BE2C (cell line): ENCODE results near the gene LLGL2.

Source experiments
- DNase-seq: peaks from one replicate; pipeline ENCODE4 v3.0.0-alpha.2; 2020
- H3K27me3 ChIP-seq: fragments of 250-450 bp; sonication (Bioruptor Pico); 2 replicates; pipeline ENCODE4 v1.5.1; 2020; ENCODE audit warnings: mild to moderate bottlenecking
- H3K36me3 ChIP-seq: fragments of 250-450 bp; sonication (Bioruptor Pico); 2 replicates; pipeline ENCODE4 v1.5.1; 2020; ENCODE audit warnings: mild to moderate bottlenecking
- H3K4me1 ChIP-seq: fragments of 250-450 bp; sonication (Bioruptor Pico); 2 replicates; pipeline ENCODE4 v1.5.1; 2020
- H3K4me3 ChIP-seq: 2 replicates; pipeline ENCODE4 v1.5.1; 2011; ENCODE audit warnings: low read depth, low read length
- H3K9me3 ChIP-seq: fragments of 250-450 bp; sonication (Bioruptor Pico); 2 replicates; pipeline ENCODE4 v1.5.1; 2020
- TF ChIP-seq, protein P1 (sequence below): IDR thresholded peaks from 2 replicates; pipeline ENCODE4 v1.5.1; 2012; ENCODE audit warnings: mild to moderate bottlenecking, low read depth, low read length

LLGL2 gene

GRCh38 chr17:75612906-75613626 lies 87.6 kb downstream of the LLGL2 start:
- H3K9me3 ChIP-seq: no peaks in the 10 kb centered on the region
- TF ChIP-seq, protein P1, sequence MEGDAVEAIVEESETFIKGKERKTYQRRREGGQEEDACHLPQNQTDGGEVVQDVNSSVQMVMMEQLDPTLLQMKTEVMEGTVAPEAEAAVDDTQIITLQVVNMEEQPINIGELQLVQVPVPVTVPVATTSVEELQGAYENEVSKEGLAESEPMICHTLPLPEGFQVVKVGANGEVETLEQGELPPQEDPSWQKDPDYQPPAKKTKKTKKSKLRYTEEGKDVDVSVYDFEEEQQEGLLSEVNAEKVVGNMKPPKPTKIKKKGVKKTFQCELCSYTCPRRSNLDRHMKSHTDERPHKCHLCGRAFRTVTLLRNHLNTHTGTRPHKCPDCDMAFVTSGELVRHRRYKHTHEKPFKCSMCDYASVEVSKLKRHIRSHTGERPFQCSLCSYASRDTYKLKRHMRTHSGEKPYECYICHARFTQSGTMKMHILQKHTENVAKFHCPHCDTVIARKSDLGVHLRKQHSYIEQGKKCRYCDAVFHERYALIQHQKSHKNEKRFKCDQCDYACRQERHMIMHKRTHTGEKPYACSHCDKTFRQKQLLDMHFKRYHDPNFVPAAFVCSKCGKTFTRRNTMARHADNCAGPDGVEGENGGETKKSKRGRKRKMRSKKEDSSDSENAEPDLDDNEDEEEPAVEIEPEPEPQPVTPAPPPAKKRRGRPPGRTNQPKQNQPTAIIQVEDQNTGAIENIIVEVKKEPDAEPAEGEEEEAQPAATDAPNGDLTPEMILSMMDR: no peak
- H3K4me1 ChIP-seq: no peaks in the 10 kb centered on the region
- H3K4me3 ChIP-seq: no peak overlapping the region
- no peak for DNase-seq
- H3K36me3 ChIP-seq: no peaks in the 10 kb centered on the region
- H3K27me3 ChIP-seq: no peaks in the 10 kb centered on the region

DNA sequence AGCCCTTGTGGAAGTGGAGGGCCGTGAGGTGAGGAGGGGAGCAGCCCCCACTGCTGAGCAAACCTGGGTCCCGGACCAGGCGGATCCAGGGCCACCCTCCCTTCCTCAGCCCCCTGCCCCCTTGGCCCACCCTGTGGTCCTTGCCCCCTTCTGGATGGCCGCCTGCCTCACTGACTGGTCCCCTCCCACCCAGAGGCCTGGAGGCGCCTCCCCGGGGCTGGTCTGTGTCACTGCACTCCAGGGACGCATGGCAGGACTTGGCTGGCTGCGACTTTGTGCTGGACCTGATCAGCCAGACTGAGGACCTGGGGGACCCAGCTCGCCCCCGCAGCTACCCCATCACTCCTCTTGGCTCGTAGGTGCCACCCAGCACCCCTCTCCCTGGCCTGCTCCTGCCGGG lies 88.5 kb downstream of the LLGL2 start:
- Histone ChIP-seq H3K9me3 (no peaks in the 10 kb centered on the region), H3K36me3 (no peaks in the 10 kb centered on the region), H3K4me1 (no peaks in the 10 kb centered on the region), H3K27me3 (no peaks in the 10 kb centered on the region), H3K4me3 (no peak overlapping the region)
- peak; percentile 69 for DNase-seq
- TF ChIP-seq, protein P1: peak; percentile 40

- no peaks in the 10 kb centered on the region for H3K4me1 ChIP-seq
- DNase-seq: no peak
- no peak overlapping the region for H3K4me3 ChIP-seq
- no peaks in the 10 kb centered on the region for H3K9me3 ChIP-seq
- H3K27me3 ChIP-seq: no peaks in the 10 kb centered on the region
- TF ChIP-seq, protein P1: no peak
- no peaks in the 10 kb centered on the region for H3K36me3 ChIP-seq
Observed at GRCh38 chr17:75614556-75615270, 89.2 kb downstream of the LLGL2 start.

DNA sequence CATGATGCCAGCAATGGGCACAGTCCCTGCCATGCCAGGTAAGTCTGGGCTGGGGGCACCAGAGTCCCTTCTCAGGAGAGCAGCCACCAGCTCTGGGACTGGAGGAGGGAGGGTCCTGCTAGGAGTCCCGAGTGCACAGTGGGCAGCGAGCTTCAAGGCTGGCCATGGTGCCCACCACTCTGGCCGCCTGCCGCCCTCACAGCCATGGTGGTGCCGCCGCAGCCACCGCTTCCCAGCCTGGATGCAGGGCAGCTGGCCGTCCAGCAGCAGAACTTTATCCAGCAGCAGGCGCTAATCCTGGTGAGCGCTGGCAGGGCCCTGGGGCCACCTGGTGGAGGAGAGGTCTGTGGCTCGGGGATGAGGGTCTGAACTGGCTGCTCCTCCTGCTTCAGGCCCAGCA lies 89.8 kb downstream of the LLGL2 start:
- no peak overlapping the region for H3K4me3 ChIP-seq
- TF ChIP-seq, protein P1: peak; percentile 30; the same call in 1 of the 2 replicates
- no peaks in the 10 kb centered on the region for H3K36me3 ChIP-seq
- H3K4me1 ChIP-seq: no peaks in the 10 kb centered on the region
- H3K27me3 ChIP-seq: no peaks in the 10 kb centered on the region
- DNase-seq: peak; percentile 43
- H3K9me3 ChIP-seq: no peaks in the 10 kb centered on the region

GRCh38 chr17:75616521-75617122 lies 91.1 kb downstream of the LLGL2 start:
- DNase-seq: no peak
- Histone ChIP-seq H3K27me3 (no peaks in the 10 kb centered on the region), H3K4me1 (no peaks in the 10 kb centered on the region)

More at GRCh38 chr17:75616521-75617122, 91.1 kb downstream of the LLGL2 start:
- Histone ChIP-seq H3K9me3 (no peaks in the 10 kb centered on the region), H3K4me3 (no peak overlapping the region), H3K36me3 (no peaks in the 10 kb centered on the region)
- TF ChIP-seq, protein P1: no peak
